ENCODE results near the gene INKA1.
"Not testable (repeated sequence)": the region's sequence is repeated elsewhere in the genome, so short reads cannot be mapped to it uniquely, and the experiment has no call there.

The INKA1 gene

GRCh38 chr3:49802719-49803464 lies at the start of gene INKA1:
TSS of gene INKA1 (plus strand) at chr3:49803261. CDS start at chr3:49803393, 132 bp downstream.
- peak; percentile 14 for DNase-seq

GRCh38 chr3:49754536-49754935 lies 48.5 kb upstream of the INKA1 start:
- DNase-seq = no peak

- no peak for DNase-seq
Observed at GRCh38 chr3:49756036-49756435, 47.0 kb upstream of the INKA1 start.

- DNase-seq = no peak
Observed at GRCh38 chr3:49757197-49757596, 45.9 kb upstream of the INKA1 start.

GRCh38 chr3:49759226-49759625 lies 43.8 kb upstream of the INKA1 start:
- no peak for DNase-seq

GRCh38 chr3:49761661-49762060 lies 41.4 kb upstream of the INKA1 start:
- DNase-seq = no peak

GRCh38 chr3:49763981-49764380 lies 39.1 kb upstream of the INKA1 start:
- no peak for DNase-seq

GRCh38 chr3:49769286-49769915 lies 33.7 kb upstream of the INKA1 start:
- no peak for DNase-seq

GRCh38 chr3:49769926-49770325 lies 33.1 kb upstream of the INKA1 start:
- DNase-seq = no peak

- no peak for DNase-seq
Observed at GRCh38 chr3:49771340-49771938, 31.6 kb upstream of the INKA1 start.

- no peak for DNase-seq
Observed at GRCh38 chr3:49772703-49773102, 30.4 kb upstream of the INKA1 start.

- DNase-seq = no peak
Observed at GRCh38 chr3:49775538-49775937, 27.5 kb upstream of the INKA1 start.

GRCh38 chr3:49776101-49776500 lies 27.0 kb upstream of the INKA1 start:
- not testable (repeated sequence) for DNase-seq

GRCh38 chr3:49779358-49780079 lies 23.5 kb upstream of the INKA1 start:
- no peak for DNase-seq

- DNase-seq = no peak
Observed at GRCh38 chr3:49780080-49780974, 22.7 kb upstream of the INKA1 start.

GRCh38 chr3:49780975-49781365 lies 22.1 kb upstream of the INKA1 start:
- DNase-seq = not testable (repeated sequence)

- no peak for DNase-seq
Observed at GRCh38 chr3:49781415-49782199, 21.5 kb upstream of the INKA1 start.

GRCh38 chr3:49782277-49782676 lies 20.8 kb upstream of the INKA1 start:
- not testable (repeated sequence) for DNase-seq

- DNase-seq = no peak
Observed at GRCh38 chr3:49785565-49786356, 17.3 kb upstream of the INKA1 start.

GRCh38 chr3:49786357-49787181 lies 16.5 kb upstream of the INKA1 start, which contains the start of gene IP6K1:
TSS of gene IP6K1 (minus strand) at chr3:49786542. CDS start at chr3:49748040, 38,502 bp downstream.
- DNase-seq = peak; percentile 85
